Endothelial cell of umbilical vein (primary cell): ENCODE data around the gene SUFU.

ENCODE experiments used
- EZH2 ChIP-seq: IDR thresholded peaks from 2 replicates; pipeline ENCODE4 v1.6.1; 2012; ENCODE audit warnings: borderline replicate concordance, low read depth, mild to moderate bottlenecking, moderate library complexity, low read length, inconsistent platforms; ENCODE audit not compliant: severe bottlenecking
- FOS ChIP-seq: IDR thresholded peaks from 2 replicates; pipeline ENCODE4 v1.6.1; 2011; ENCODE audit warnings: mild to moderate bottlenecking, low read length, moderate library complexity, borderline replicate concordance; ENCODE audit not compliant: insufficient read depth
- GATA2 ChIP-seq: IDR thresholded peaks from 2 replicates; pipeline ENCODE4 v1.7.0; 2011; ENCODE audit warnings: low read depth, mild to moderate bottlenecking, moderate library complexity, mixed read lengths, low read length; ENCODE audit not compliant: insufficient read length, insufficient read depth
- JUN ChIP-seq: IDR thresholded peaks from 2 replicates; pipeline ENCODE4 v1.6.1; 2011; ENCODE audit warnings: borderline replicate concordance, low read depth; ENCODE audit not compliant: insufficient read length, insufficient read depth
- MYC ChIP-seq: IDR thresholded peaks from one replicate; pipeline ENCODE4 v1.6.1; 2011; ENCODE audit warnings: mild to moderate bottlenecking, low read depth, low read length
- POLR2A ChIP-seq: IDR thresholded peaks from 2 replicates; pipeline ENCODE4 v1.6.1; 2012; ENCODE audit warnings: low read depth, mild to moderate bottlenecking, control low read depth, low read length
- POLR2AphosphoS5 ChIP-seq: IDR thresholded peaks from 2 replicates; pipeline ENCODE4 v1.6.1; 2012; ENCODE audit warnings: low read depth, mild to moderate bottlenecking, control low read depth, low read length, moderate library complexity; ENCODE audit not compliant: insufficient read depth
- TF ChIP-seq, protein P1 (sequence below), 2 donors: IDR thresholded peaks; 1 replicate in 1 of 2; 2 replicates in 1 of 2; pipeline ENCODE4 v1.5.1; 2011; ENCODE audit warnings: low read length in 2 of 2, mild to moderate bottlenecking in 2 of 2, moderate library complexity in 2 of 2, control low read depth in 1 of 2, inconsistent platforms in 1 of 2, low read depth in 1 of 2; ENCODE audit not compliant: insufficient read depth in 1 of 2; ENCODE audit errors: extremely low read depth in 1 of 2
- TF ChIP-seq, protein P2 (sequence below): IDR thresholded peaks from 2 replicates; pipeline ENCODE4 v1.6.1; 2011; ENCODE audit not compliant: insufficient read depth, insufficient read length

DNA sequence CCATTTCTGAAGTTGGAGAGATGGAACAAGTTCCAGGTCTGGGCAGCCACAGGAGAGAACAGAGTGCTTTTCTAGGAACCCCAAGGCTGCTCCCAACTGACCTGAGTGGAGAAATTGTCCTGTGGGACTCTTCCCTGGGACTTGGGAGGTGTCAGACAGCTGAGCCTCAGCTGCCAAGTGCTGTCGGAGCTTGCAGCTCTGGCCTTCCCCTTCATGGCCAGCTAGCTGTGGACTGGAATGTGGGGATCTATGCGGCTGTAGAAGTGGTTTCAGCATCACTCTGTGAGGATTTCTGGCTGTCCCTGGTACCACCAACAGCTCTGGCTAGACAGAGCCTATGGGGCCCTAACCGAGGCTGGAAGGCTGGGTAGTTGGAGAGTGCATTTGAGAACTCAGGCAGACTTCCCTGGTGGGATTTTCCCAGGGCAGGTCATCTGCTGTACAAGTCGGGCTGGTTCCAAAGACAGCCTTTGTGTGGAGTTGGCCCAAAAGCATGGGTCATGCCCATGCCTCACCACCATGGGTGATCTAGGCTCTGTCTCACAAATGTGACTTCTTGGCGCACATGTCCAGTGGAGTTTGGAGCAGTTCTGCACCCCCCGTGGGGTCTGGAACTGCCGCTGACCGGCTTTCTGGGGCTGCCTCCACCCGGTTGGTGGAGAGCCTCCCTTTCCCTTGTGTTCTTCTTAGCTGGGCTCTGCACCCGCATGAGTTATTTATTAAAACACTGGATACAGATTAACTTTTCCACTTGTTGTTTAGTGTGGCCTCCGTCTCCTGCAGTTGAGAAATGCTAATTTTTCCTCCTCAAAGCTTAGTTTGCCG lies 10.9 kb downstream of the SUFU start:
- TF ChIP-seq, protein P1, sequence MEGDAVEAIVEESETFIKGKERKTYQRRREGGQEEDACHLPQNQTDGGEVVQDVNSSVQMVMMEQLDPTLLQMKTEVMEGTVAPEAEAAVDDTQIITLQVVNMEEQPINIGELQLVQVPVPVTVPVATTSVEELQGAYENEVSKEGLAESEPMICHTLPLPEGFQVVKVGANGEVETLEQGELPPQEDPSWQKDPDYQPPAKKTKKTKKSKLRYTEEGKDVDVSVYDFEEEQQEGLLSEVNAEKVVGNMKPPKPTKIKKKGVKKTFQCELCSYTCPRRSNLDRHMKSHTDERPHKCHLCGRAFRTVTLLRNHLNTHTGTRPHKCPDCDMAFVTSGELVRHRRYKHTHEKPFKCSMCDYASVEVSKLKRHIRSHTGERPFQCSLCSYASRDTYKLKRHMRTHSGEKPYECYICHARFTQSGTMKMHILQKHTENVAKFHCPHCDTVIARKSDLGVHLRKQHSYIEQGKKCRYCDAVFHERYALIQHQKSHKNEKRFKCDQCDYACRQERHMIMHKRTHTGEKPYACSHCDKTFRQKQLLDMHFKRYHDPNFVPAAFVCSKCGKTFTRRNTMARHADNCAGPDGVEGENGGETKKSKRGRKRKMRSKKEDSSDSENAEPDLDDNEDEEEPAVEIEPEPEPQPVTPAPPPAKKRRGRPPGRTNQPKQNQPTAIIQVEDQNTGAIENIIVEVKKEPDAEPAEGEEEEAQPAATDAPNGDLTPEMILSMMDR (IDR thresholded peaks at IDR 0.05; ENCODE audit: extremely low read depth in 1 of 2, insufficient read depth in 1 of 2, low read depth in 1 of 2, low read length in 2 of 2): no peak
- TF ChIP-seq EZH2 (no peak), POLR2A (no peak), GATA2 (no peak), POLR2AphosphoS5 (no peak), FOS (no peak), JUN (no peak), MYC (no peak)
- TF ChIP-seq, protein P2, sequence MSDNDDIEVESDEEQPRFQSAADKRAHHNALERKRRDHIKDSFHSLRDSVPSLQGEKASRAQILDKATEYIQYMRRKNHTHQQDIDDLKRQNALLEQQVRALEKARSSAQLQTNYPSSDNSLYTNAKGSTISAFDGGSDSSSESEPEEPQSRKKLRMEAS: no peak
